Body of pancreas (tissue), 4 donors: ENCODE measurements around the gene NUDT1. TPM values are rescaled to one million over a fixed set of nuclear protein-coding genes. Genes with fewer than 3 reads are reported as not detected.

Experiments
- ATAC-seq: fragments of 150-250 bp; one replicate; pipeline ENCODE4 v1.9.1; 2016
- DNase-seq, 4 donors: peaks; one replicate each; pipeline ENCODE4 v3.0.0-alpha.2; 2019
- H3K27ac ChIP-seq, 4 donors: fragments of 200-600 bp; sonication (generic); 1 replicate in 3 of 4; 2 replicates in 1 of 4; pipeline versions ENCODE4 v1.5.1 to v1.6.1; 2016 to 2019; ENCODE audit warnings: mild to moderate bottlenecking in 1 of 4, mixed read lengths in 1 of 4, moderate library complexity in 1 of 4
- H3K27me3 ChIP-seq, 2 donors: fragments of 200-600 bp; sonication (generic); one replicate each; pipeline ENCODE4 v1.6.0; 2016; ENCODE audit warnings: mild to moderate bottlenecking in 1 of 2
- H3K36me3 ChIP-seq, 2 donors: fragments of 200-600 bp; sonication (generic); replicated peaks in 1 of 2; 2 replicates each; pipeline ENCODE4 v1.5.1; 2016; ENCODE audit warnings: low read depth in 2 of 2; ENCODE audit not compliant: insufficient read depth in 1 of 2
- H3K4me1 ChIP-seq: fragments of 200-600 bp; sonication (generic); one replicate; pipeline ENCODE4 v1.6.0; 2016
- H3K4me3 ChIP-seq, 2 donors: fragments of 200-600 bp; sonication (generic); 1 replicate in 1 of 2; 2 replicates in 1 of 2; pipeline ENCODE4 v1.5.1; 2016 to 2019
- H3K9me3 ChIP-seq, 3 donors: fragments of 200-600 bp; sonication (generic); 1 replicate in 2 of 3; 2 replicates in 1 of 3; pipeline ENCODE4 v1.5.1; 2016
- POLR2A ChIP-seq, 3 donors: fragments of 450-650 bp; IDR thresholded peaks; one replicate each; pipeline ENCODE4 v1.6.1; 2016; ENCODE audit warnings: antibody characterized with exemption in 3 of 3, mild to moderate bottlenecking in 2 of 3
- WGBS, 2 donors: methylation state at CpG; one replicate each; pipeline ENCODE4 v1.1.5; 2017; 5-methylcytosine and 5-hydroxymethylcytosine counted together
- intact Hi-C: fragments of 100-400 bp; cut with DNase I; formaldehyde crosslinking; loops from one replicate; pipeline ENCODE4 v1.15.1; 2023
- total RNA-seq, 2 donors: library from RNA; depleted of rRNA; stranded (reverse); fragments of >200 nt; gene quantifications; one replicate each; pipeline ENCODE4 v1.1.0, GENCODE V29; 2016
- TF ChIP-seq, protein P1 (sequence below), 7 experiments: fragments of 450-650 bp in 4 of 7; fragments of 200-600 bp in 3 of 7; sonication (generic) in 3 of 7; IDR thresholded peaks; one replicate each; pipeline ENCODE4 v1.5.1; 2016 to 2019; ENCODE audit warnings: antibody characterized with exemption in 7 of 7

The NUDT1 gene
- total RNA-seq, 2 donors from 2014 or later: 26.2 TPM; not detected in 1

DNA sequence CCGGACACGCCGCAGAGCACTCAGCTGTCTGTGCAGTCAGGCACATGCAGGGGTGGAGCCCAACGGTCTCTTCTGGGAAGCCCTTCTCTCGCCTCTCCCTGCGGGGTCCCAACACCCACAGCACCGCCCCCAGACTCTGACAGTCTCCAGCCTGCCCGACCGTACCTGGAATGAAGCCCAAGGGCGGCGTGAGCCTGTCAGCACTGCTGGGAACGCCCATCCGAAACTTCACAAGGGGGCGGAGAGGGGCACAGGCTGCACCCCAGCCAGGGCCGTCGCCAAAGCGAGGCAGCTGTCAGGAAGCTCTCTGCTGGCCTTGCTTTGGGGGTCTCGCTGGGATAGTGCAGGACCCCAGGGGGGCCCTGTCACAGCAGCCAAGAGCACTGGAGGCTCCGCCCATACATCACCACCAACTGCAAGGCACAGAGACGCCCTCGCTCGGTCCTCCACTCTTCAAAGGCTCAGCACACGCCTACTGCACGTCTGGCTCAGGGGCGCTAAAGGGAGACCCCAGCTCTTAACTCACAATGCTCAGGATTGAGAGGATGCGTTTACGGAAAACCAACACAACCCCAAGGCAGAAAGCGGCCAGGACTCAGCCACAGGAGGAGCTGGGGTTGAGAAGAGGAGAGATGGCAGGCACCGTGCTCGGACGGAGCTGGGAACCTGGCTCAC, 40.2 kb upstream of the NUDT1 start:
- no peak overlapping the region for H3K27ac ChIP-seq
- no peaks in the 10 kb centered on the region for H3K36me3 ChIP-seq
- no peak overlapping the region for H3K4me3 ChIP-seq
- DNase-seq: no peak
- WGBS, 2 donors: 88 to 91% methylated on average over 26 to 31 of the region's 31 CpGs
- no peaks in the 10 kb centered on the region for H3K9me3 ChIP-seq
- H3K4me1 ChIP-seq: no peaks in the 10 kb centered on the region
- TF ChIP-seq POLR2A (IDR thresholded peaks at IDR 0.05): no peak
- TF ChIP-seq, protein P1, sequence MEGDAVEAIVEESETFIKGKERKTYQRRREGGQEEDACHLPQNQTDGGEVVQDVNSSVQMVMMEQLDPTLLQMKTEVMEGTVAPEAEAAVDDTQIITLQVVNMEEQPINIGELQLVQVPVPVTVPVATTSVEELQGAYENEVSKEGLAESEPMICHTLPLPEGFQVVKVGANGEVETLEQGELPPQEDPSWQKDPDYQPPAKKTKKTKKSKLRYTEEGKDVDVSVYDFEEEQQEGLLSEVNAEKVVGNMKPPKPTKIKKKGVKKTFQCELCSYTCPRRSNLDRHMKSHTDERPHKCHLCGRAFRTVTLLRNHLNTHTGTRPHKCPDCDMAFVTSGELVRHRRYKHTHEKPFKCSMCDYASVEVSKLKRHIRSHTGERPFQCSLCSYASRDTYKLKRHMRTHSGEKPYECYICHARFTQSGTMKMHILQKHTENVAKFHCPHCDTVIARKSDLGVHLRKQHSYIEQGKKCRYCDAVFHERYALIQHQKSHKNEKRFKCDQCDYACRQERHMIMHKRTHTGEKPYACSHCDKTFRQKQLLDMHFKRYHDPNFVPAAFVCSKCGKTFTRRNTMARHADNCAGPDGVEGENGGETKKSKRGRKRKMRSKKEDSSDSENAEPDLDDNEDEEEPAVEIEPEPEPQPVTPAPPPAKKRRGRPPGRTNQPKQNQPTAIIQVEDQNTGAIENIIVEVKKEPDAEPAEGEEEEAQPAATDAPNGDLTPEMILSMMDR (IDR thresholded peaks at IDR 0.05): no peak
- intact Hi-C loops: loop anchor here (10.0 kb wide), 1 partner anchor 537 kb away; no protein-coding TSS in a partner anchor
- no peak for ATAC-seq
- H3K27me3 ChIP-seq: no peaks in the 10 kb centered on the region

DNA sequence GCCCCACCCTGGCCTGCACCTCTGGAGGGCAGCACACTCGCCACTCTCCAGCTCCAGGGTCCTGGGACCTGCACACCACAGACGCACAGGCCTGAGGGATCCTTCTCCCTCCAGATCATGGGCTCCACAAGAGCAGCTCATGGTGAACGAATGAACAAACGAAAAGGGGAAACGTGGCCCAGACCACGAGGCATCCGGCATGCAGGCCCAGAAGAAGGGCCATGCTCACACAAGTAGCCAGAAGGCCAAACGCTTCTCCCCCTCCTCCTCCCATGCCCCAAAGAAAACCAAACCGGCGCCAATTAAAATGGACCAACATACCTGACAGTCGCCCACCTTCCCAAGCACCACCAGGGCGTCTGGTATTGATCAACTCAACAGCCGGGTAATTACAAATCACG, 39.7 kb upstream of the NUDT1 start:
- intact Hi-C loops: loop anchor here (10.0 kb wide), 1 partner anchor 538 kb away; no protein-coding TSS in a partner anchor
- 91 to 95% methylated on average over 12 to 14 of the region's 14 CpGs for WGBS, 2 donors
- H3K9me3 ChIP-seq: no peaks in the 10 kb centered on the region
- no peaks in the 10 kb centered on the region for H3K27me3 ChIP-seq
- ATAC-seq (no peak), DNase-seq (no peak)
- no peak overlapping the region for H3K27ac ChIP-seq
- no peak overlapping the region for H3K4me3 ChIP-seq
- TF ChIP-seq, protein P1 (IDR thresholded peaks at IDR 0.05): no peak
- no peak for TF ChIP-seq POLR2A (IDR thresholded peaks at IDR 0.05)
- H3K36me3 ChIP-seq: no peaks in the 10 kb centered on the region
- H3K4me1 ChIP-seq: no peaks in the 10 kb centered on the region

DNA sequence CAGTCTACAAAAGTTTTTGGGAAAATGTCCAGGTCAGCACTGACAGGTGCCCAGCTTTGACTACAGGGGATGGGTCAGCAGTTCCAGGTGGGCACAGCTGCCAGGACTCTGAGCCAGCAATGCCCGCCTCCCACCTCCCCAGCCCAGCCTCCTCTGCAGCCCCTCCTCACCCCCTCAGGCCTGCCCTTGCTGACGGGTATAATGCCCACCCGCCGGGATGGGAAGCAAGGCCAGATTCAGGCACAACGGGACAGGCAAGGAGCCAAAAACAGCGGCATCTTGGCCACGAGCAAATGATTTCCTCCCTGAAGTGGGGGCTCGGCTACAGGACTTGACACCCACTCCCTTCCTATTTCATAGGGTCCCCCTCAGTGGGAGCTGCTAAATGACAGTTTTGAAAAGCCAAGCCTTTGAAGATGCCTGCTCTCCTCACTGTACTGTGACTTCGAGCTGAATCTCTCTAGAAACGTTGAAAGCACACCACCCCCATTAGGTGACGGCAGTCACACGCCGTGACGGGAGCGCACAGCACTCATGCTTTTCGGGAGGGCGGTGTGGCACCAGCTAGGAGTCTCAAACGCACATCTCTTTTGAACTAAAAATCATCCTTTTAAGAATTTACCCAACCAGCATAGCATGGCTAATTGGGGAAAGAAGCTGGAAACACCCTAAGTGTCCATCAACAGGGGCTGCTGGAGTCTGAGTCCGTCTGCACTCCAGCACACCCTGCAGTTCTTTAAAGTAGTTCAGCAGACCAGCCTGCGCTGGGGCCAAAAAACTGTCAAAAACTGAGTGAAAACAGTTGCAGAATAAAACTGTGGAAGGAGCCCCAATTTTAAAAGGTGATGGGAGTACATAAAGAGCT, 38.9 kb upstream of the NUDT1 start:
- no peaks in the 10 kb centered on the region for H3K27me3 ChIP-seq
- TF ChIP-seq, protein P1 (IDR thresholded peaks at IDR 0.05): no peak
- TF ChIP-seq POLR2A (IDR thresholded peaks at IDR 0.05): no peak
- no peak overlapping the region for H3K27ac ChIP-seq
- ATAC-seq (no peak), DNase-seq (no peak)
- H3K9me3 ChIP-seq: no peaks in the 10 kb centered on the region
- H3K4me3 ChIP-seq: no peak overlapping the region
- WGBS, 2 donors: 81 to 90% methylated on average over 10 to 17 of the region's 20 CpGs
- H3K4me1 ChIP-seq: no peaks in the 10 kb centered on the region
- no peaks in the 10 kb centered on the region for H3K36me3 ChIP-seq
- intact Hi-C loops: loop anchor here (10.0 kb wide), 1 partner anchor 538 kb away; no protein-coding TSS in a partner anchor

DNA sequence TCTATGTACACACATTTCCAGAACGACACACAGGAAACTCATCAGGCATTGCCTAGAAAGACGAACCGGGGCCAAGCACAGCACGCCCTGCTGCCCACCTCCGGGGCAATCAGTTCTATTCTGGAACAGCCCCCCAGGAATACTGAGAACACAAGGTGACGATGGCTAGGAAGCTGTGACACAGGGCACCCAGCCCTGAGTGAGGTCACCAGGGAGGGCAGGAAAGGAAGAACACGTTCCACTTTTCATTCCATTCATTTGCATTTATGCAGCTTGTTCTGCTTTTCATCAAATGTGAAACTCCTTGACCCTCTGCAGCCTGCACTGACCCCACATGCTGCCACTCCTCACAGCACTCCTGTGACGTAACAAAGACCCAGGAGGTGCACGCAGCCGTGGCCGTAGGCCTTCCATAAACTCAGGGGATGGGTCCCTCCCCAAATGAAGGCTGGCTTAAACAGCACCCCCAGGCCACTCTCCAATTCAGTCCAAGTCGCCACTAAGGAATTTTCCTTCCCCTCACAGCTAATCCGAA, 38.2 kb upstream of the NUDT1 start:
- no peak overlapping the region for H3K4me3 ChIP-seq
- no peaks in the 10 kb centered on the region for H3K27me3 ChIP-seq
- ATAC-seq (peak; percentile 25), DNase-seq (no peak)
- WGBS, 2 donors: 78 to 79% methylated on average over 13 of the region's 13 CpGs
- no peak overlapping the region for H3K27ac ChIP-seq
- no peaks in the 10 kb centered on the region for H3K9me3 ChIP-seq
- H3K36me3 ChIP-seq: no peaks in the 10 kb centered on the region
- intact Hi-C loops: loop anchor here (10.0 kb wide), 1 partner anchor 539 kb away; no protein-coding TSS in a partner anchor
- H3K4me1 ChIP-seq: no peaks in the 10 kb centered on the region
- TF ChIP-seq, protein P1 (IDR thresholded peaks at IDR 0.05): no peak
- TF ChIP-seq POLR2A (IDR thresholded peaks at IDR 0.05): no peak
